HG02588 (cell line): ENCODE measurements around the gene SMARCA2.

Experiments
- ATAC-seq: cut with Tn5 transposase; IDR thresholded peaks from one replicate; pipeline ENCODE4 v1.9.1; 2021; ENCODE audit warnings: mild to moderate bottlenecking, moderate library complexity; ENCODE audit not compliant: unreplicated experiment

The SMARCA2 gene

GRCh38 chr9:2199999-2200796 lies 185.1 kb downstream of the SMARCA2 start:
- no peak for ATAC-seq

GRCh38 chr9:2208465-2208864 lies 193.3 kb downstream of the SMARCA2 start:
- ATAC-seq = no peak

GRCh38 chr9:2208991-2209390 lies 193.8 kb downstream of the SMARCA2 start:
- ATAC-seq = no peak

GRCh38 chr9:2209400-2209799 lies 194.3 kb downstream of the SMARCA2 start:
- ATAC-seq = no peak

- no peak for ATAC-seq
These were observed 195.1 kb downstream of the SMARCA2 start for GRCh38 chr9:2210201-2210600.

GRCh38 chr9:2213830-2214468 lies 198.8 kb downstream of the SMARCA2 start:
- ATAC-seq = no peak

GRCh38 chr9:2214707-2215106 lies 199.6 kb downstream of the SMARCA2 start:
- no peak for ATAC-seq

- no peak for ATAC-seq
These were observed 200.8 kb downstream of the SMARCA2 start for GRCh38 chr9:2215921-2216441.

- ATAC-seq = no peak
These were observed 201.4 kb downstream of the SMARCA2 start for GRCh38 chr9:2216591-2216990.

- ATAC-seq = no peak
These were observed 202.4 kb downstream of the SMARCA2 start for GRCh38 chr9:2217540-2217939.

- ATAC-seq = no peak
These were observed 204.9 kb downstream of the SMARCA2 start for GRCh38 chr9:2220036-2220435.

GRCh38 chr9:2227144-2227867 lies 212.2 kb downstream of the SMARCA2 start:
- no peak for ATAC-seq

- ATAC-seq = no peak
These were observed 213.0 kb downstream of the SMARCA2 start for GRCh38 chr9:2228132-2228531.

- ATAC-seq = peak; percentile 12
These were observed 213.5 kb downstream of the SMARCA2 start for GRCh38 chr9:2228641-2229040.

- ATAC-seq = peak; percentile 87
These were observed 214.1 kb downstream of the SMARCA2 start for GRCh38 chr9:2229109-2229721.

- no peak for ATAC-seq
These were observed 215.2 kb downstream of the SMARCA2 start for GRCh38 chr9:2230362-2230761.

GRCh38 chr9:2231101-2231500 lies 216.0 kb downstream of the SMARCA2 start:
- no peak for ATAC-seq

GRCh38 chr9:2231829-2232228 lies 216.7 kb downstream of the SMARCA2 start:
- no peak for ATAC-seq

- ATAC-seq = no peak
These were observed 218.1 kb downstream of the SMARCA2 start for GRCh38 chr9:2233274-2233673.

GRCh38 chr9:2234371-2234893 lies 219.3 kb downstream of the SMARCA2 start:
- no peak for ATAC-seq

- ATAC-seq = no peak
These were observed 220.5 kb downstream of the SMARCA2 start for GRCh38 chr9:2235623-2236022.
